ENCODE results near the gene BCL3.

BCL3 gene

DNA sequence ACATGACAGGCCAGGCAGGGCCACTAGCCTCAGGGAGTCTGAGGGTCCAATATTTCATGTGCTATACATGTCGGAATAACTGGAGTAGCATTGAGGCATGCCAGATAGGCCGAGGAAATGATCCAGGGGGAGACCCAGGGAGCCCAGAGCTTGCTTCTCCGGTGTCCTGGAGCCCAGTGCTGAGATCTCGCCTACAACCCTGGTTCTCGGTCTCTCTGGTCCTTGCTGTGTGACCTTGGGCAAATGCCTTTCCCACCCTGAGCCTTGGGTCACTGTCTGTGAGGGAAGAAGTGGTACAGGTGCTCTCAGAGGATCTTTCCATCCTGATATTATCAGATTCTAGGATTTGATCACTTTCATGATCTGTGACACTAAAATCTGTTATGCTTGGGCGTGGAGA lies 40.5 kb downstream of the BCL3 start:
- Mint-ChIP-seq H3K27me3 (ENCODE audit: low read depth) (no peaks in the 10 kb centered on the region), H3K4me3 (no peak overlapping the region), H3K9me3 (no peaks in the 10 kb centered on the region), H3K4me1 (peaks cover 6% of the 10 kb centered on the region), H3K36me3 (ENCODE audit: low read depth) (no peaks in the 10 kb centered on the region), H3K27ac (peak overlapping the region in 1 of 3 experiments; percentile 39)
- no peak for TF ChIP-seq CTCF (IDR thresholded peaks at IDR 0.05; ENCODE audit: unreplicated experiment in 3 of 3)

DNA sequence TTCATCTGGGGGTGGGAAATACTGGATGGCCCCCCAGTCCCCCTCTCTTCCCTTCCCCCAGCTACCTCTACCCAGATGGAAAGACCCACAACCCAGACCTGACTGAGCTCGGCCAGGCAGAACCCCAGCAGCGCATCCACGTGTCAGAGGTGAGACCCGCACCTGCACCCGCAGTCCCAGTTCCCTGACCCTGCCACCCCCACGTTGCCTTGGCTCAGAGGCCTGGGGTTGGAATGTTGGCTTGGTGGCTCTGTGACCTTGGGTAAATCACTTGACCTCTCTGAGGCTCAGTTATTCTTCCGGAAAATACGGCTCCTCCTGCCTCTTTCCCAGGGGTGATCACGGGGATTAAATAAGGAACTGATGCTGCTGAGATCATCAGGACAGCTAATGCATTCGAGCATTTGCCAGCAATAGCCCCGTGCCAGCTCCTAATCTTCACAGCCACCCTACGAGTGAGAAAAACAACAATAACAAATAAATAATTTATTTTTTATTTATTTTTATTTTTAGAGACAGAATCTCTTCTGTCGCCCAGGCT lies 41.5 kb downstream of the BCL3 start:
- H3K27ac Mint-ChIP-seq = no peak overlapping the region
- no peaks in the 10 kb centered on the region for H3K36me3 Mint-ChIP-seq (ENCODE audit: low read depth)
- TF ChIP-seq CTCF (IDR thresholded peaks at IDR 0.05; ENCODE audit: unreplicated experiment in 3 of 3) = no peak
- no peaks in the 10 kb centered on the region for H3K9me3 Mint-ChIP-seq
- no peak overlapping the region for H3K4me3 Mint-ChIP-seq
- no peaks in the 10 kb centered on the region for H3K27me3 Mint-ChIP-seq (ENCODE audit: low read depth)
- H3K4me1 Mint-ChIP-seq = no peaks in the 10 kb centered on the region

DNA sequence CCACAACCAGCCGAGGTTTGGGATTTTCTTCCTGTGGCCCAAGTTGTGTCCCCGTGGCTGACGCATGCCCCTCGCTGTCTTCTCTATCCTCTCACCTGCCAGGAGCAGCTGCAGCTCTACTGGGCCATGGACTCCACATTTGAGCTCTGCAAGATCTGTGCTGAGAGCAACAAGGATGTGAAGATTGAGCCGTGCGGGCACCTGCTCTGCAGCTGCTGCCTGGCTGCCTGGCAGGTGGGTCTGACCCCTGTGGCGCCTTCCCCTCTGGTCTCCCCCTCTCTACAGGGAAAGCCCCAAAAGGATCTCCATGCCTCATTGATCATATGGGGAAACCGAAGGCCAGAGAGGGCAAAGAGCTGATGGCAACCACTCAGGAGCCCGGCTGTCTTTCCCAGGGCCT lies 43.8 kb downstream of the BCL3 start:
- H3K36me3 Mint-ChIP-seq (ENCODE audit: low read depth) = no peaks in the 10 kb centered on the region
- peak overlapping the region in 1 of 3 experiments; percentile 41 for H3K27ac Mint-ChIP-seq
- no peaks in the 10 kb centered on the region for H3K9me3 Mint-ChIP-seq
- TF ChIP-seq CTCF (IDR thresholded peaks at IDR 0.05; ENCODE audit: unreplicated experiment in 3 of 3) = no peak
- no peaks in the 10 kb centered on the region for H3K27me3 Mint-ChIP-seq (ENCODE audit: low read depth)
- no peak overlapping the region for H3K4me3 Mint-ChIP-seq
- peaks cover 9% of the 10 kb centered on the region for H3K4me1 Mint-ChIP-seq

- H3K36me3 Mint-ChIP-seq (ENCODE audit: low read depth) = no peaks in the 10 kb centered on the region
- peaks cover 5% of the 10 kb centered on the region for H3K27me3 Mint-ChIP-seq (ENCODE audit: low read depth)
- no peak for TF ChIP-seq CTCF (IDR thresholded peaks at IDR 0.05; ENCODE audit: unreplicated experiment in 3 of 3)
- H3K9me3 Mint-ChIP-seq = no peaks in the 10 kb centered on the region
- H3K4me1 Mint-ChIP-seq = peaks cover 14% of the 10 kb centered on the region
- peak overlapping the region in 1 of 3 experiments; percentile 16 for H3K4me3 Mint-ChIP-seq
- no peak overlapping the region for H3K27ac Mint-ChIP-seq
These were observed 46.1 kb downstream of the BCL3 start for GRCh38 chr19:44794610-44795009.

GRCh38 chr19:44795398-44795987 lies 47.0 kb downstream of the BCL3 start:
- H3K27me3 Mint-ChIP-seq (ENCODE audit: low read depth) = peaks cover 5% of the 10 kb centered on the region
- TF ChIP-seq CTCF (IDR thresholded peaks at IDR 0.05; ENCODE audit: unreplicated experiment in 3 of 3) = no peak
- H3K4me3 Mint-ChIP-seq = no peak overlapping the region
- H3K9me3 Mint-ChIP-seq = no peaks in the 10 kb centered on the region
- peaks cover 14% of the 10 kb centered on the region for H3K4me1 Mint-ChIP-seq
- no peaks in the 10 kb centered on the region for H3K36me3 Mint-ChIP-seq (ENCODE audit: low read depth)
- peak overlapping the region in 2 of 3 experiments; percentile 28 to 58 for H3K27ac Mint-ChIP-seq

DNA sequence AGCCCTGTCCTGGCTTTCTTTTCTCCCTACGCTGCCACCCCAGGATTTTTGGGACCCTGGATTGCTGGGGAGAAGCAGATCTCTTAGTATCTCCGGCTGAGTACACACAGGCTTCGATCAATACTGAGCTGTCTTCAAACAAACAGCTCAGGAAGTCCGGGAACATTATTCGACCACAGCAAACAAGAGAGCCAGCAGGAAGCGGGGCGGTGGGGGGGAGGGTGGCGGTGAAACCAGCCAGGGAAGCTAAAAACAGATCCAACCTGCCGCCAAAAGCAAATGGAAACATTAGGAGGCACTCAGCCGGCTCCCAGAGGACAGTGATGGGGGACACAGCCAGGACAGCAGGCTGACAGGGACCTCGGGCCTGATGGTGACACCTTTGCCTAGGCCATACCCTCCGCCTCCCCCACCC lies 48.2 kb downstream of the BCL3 start:
- Mint-ChIP-seq H3K4me3 (no peak overlapping the region), H3K27ac (peak overlapping the region; percentile 84 to 94 (median 93)), H3K4me1 (peaks cover 14% of the 10 kb centered on the region), H3K9me3 (no peaks in the 10 kb centered on the region), H3K27me3 (ENCODE audit: low read depth) (peaks cover 5% of the 10 kb centered on the region), H3K36me3 (ENCODE audit: low read depth) (no peaks in the 10 kb centered on the region)
- no peak for TF ChIP-seq CTCF (IDR thresholded peaks at IDR 0.05; ENCODE audit: unreplicated experiment in 3 of 3)

Measured in nephron (organoid).